ENCODE measurements around the gene GRB10. TPM values are rescaled to one million over a fixed set of nuclear protein-coding genes. Genes with fewer than 3 reads are reported as not detected.
A peak's percentile ranks its signal among the peaks of the same experiment; 100 is the strongest.

Gene GRB10
- total RNA-seq, 4 donors from 2014 or later: 28.5 to 58.0 (median 53.0) TPM

- TF ChIP-seq POLR2AphosphoS5 (IDR thresholded peaks at IDR 0.05): no peak
- no peak for TF ChIP-seq POLR2A (IDR thresholded peaks at IDR 0.05)
- TF ChIP-seq EP300 (IDR thresholded peaks at IDR 0.05): no peak
- no peak for TF ChIP-seq CTCF (IDR thresholded peaks at IDR 0.05)
- Histone ChIP-seq H3K36me3 (no peaks in the 10 kb centered on the region), H3K4me1 (peaks cover 0 to 6% (median 0%) of the 10 kb centered on the region in 3 donors), H3K9me3 (no peaks in the 10 kb centered on the region), H3K27me3 (peaks cover 40% of the 10 kb centered on the region), H3K4me3 (no peak overlapping the region), H3K27ac (no peak overlapping the region)
- WGBS, 2 donors (ENCODE audit: low coverage in 1 of 2): 86 to 87% methylated on average over 4 to 6 of the region's 7 CpGs
- no peak for ATAC-seq
These were observed 222.8 kb downstream of the GRB10 start for GRCh38 chr7:50559881-50560280.

GRCh38 chr7:50558294-50559053 is 224.2 kb downstream of the GRB10 start:
- H3K4me1 ChIP-seq: peaks cover 0 to 6% (median 0%) of the 10 kb centered on the region in 3 donors
- H3K27me3 ChIP-seq: peaks cover 49% of the 10 kb centered on the region
- H3K27ac ChIP-seq: no peak overlapping the region
- H3K9me3 ChIP-seq: no peaks in the 10 kb centered on the region
- 59 to 60% methylated on average over 2 to 3 of the region's 5 CpGs for WGBS, 2 donors (ENCODE audit: low coverage in 1 of 2)
- H3K4me3 ChIP-seq: no peak overlapping the region
- no peaks in the 10 kb centered on the region for H3K36me3 ChIP-seq
- no peak for ATAC-seq
- TF ChIP-seq POLR2A (IDR thresholded peaks at IDR 0.05) (no peak), EP300 (IDR thresholded peaks at IDR 0.05) (no peak), POLR2AphosphoS5 (IDR thresholded peaks at IDR 0.05) (no peak), CTCF (IDR thresholded peaks at IDR 0.05) (no peak)

GRCh38 chr7:50557099-50557498 is 225.6 kb downstream of the GRB10 start:
- no peaks in the 10 kb centered on the region for H3K9me3 ChIP-seq
- TF ChIP-seq POLR2AphosphoS5 (IDR thresholded peaks at IDR 0.05) (peak; percentile 59), EP300 (IDR thresholded peaks at IDR 0.05) (no peak)
- peak overlapping the region in 3 of 4 donors; percentile 53 to 62 (median 60) for H3K27ac ChIP-seq
- H3K4me3 ChIP-seq: no peak overlapping the region
- peak; percentile 73 for ATAC-seq
- no peaks in the 10 kb centered on the region for H3K36me3 ChIP-seq
- 13 to 43% methylated on average over 2 of the region's 2 CpGs for WGBS, 2 donors (ENCODE audit: low coverage in 1 of 2)
- H3K27me3 ChIP-seq: peaks cover 56% of the 10 kb centered on the region
- H3K4me1 ChIP-seq: peaks cover 0 to 6% (median 0%) of the 10 kb centered on the region in 3 donors

GRCh38 chr7:50556247-50556991 is 226.3 kb downstream of the GRB10 start:
- Histone ChIP-seq H3K27me3 (peaks cover 50% of the 10 kb centered on the region), H3K27ac (peak overlapping the region in 3 of 4 donors; percentile 53 to 62 (median 60)), H3K9me3 (no peaks in the 10 kb centered on the region), H3K4me3 (no peak overlapping the region), H3K4me1 (peaks cover 0 to 6% (median 0%) of the 10 kb centered on the region in 3 donors), H3K36me3 (no peaks in the 10 kb centered on the region)
- WGBS, 2 donors (ENCODE audit: low coverage in 1 of 2): 0 to 57% methylated on average over 1 to 8 of the region's 8 CpGs
- TF ChIP-seq EP300 (IDR thresholded peaks at IDR 0.05): no peak
- TF ChIP-seq POLR2AphosphoS5 (IDR thresholded peaks at IDR 0.05): peak; percentile 56
- no peak for TF ChIP-seq CTCF (IDR thresholded peaks at IDR 0.05)
- ATAC-seq: peak; percentile 79

GRCh38 chr7:50555594-50556140 is 227.0 kb downstream of the GRB10 start:
- peaks cover 49% of the 10 kb centered on the region for H3K27me3 ChIP-seq
- TF ChIP-seq POLR2A (IDR thresholded peaks at IDR 0.05): no peak
- TF ChIP-seq EP300 (IDR thresholded peaks at IDR 0.05): no peak
- TF ChIP-seq POLR2AphosphoS5 (IDR thresholded peaks at IDR 0.05): no peak
- 75 to 90% methylated on average over 7 to 9 of the region's 9 CpGs for WGBS, 2 donors (ENCODE audit: low coverage in 1 of 2)
- no peaks in the 10 kb centered on the region for H3K9me3 ChIP-seq
- H3K27ac ChIP-seq: peak overlapping the region in 1 of 4 donors; percentile 37
- H3K4me1 ChIP-seq: peaks cover 0 to 6% (median 0%) of the 10 kb centered on the region in 3 donors
- no peaks in the 10 kb centered on the region for H3K36me3 ChIP-seq
- H3K4me3 ChIP-seq: no peak overlapping the region
- no peak for ATAC-seq

Data from gastroesophageal sphincter (tissue), 4 donors.